Measurements from ENCODE around the gene LTA.

DNA sequence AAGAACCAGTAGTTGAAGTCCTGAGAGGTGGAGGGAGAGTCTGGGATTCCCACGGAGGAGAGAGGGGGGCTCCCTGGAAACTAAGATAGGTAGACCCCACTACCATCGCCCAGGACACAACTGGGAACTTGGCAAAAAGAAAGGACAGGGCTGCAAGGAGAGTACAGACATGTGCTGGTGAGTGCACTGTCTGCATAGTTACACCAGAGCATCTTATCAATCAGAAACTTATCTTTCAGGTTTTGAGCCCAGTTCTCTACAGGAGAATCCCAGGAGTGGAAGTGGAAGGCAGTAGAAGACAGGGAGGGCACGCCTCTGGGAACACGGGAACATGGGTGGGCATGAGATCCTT is 12.5 kb upstream of the LTA start:
- TF ChIP-seq CTCF (IDR thresholded peaks at IDR 0.05) = no peak
- TF ChIP-seq POLR2A (IDR thresholded peaks at IDR 0.05) = no peak
